DMS 273 treated with DMSO at 0.1 percent for 48 hours (cell line): ENCODE data around the gene SH3BP5.
"Not testable (repeated sequence)": the region's sequence is repeated elsewhere in the genome, so short reads cannot be mapped to it uniquely, and the experiment has no call there.

Experiments used
- DNase-seq: peaks from one replicate; lab custom pipeline; 2025; lab: John Stamatoyannopoulos, UW

SH3BP5 gene, protein sequence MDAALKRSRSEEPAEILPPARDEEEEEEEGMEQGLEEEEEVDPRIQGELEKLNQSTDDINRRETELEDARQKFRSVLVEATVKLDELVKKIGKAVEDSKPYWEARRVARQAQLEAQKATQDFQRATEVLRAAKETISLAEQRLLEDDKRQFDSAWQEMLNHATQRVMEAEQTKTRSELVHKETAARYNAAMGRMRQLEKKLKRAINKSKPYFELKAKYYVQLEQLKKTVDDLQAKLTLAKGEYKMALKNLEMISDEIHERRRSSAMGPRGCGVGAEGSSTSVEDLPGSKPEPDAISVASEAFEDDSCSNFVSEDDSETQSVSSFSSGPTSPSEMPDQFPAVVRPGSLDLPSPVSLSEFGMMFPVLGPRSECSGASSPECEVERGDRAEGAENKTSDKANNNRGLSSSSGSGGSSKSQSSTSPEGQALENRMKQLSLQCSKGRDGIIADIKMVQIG

DNA sequence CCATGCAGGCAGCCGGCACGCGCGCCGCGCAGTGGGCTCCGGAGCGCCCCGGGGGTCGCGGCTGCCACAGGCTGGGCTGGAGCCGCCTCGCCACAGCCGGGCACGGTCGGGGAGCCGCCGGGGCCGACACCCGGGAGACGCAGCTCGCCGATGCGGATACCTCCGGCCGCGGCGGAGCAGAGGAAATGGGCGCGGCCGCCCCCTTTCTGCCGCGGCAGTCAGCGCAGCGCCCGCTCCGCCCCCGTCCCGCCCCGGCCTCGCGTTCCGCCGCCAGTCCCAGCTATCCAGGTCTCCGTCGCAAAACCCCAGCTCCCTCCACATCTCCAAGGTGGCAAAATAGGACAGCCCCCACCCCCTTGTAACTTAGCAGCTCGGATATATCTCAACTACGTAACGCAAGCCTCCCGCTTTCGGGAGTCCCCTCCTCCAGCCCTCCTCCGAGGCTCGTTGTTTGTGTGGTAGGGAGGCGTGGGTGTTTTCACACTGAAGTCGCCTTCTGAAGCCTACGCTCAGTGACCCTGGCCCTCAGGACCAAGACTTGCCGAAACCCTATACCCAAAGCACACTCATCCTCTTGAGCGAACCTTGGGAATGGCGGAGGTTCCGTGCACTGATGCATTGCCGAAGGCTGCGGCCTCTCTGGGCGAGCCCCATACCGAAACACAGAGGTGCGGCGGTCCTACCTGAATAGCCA, at the start of gene SH3BP5:
Gene SH3BP5 (minus strand): TSS at position 182 of the 694 bp plus-strand sequence. CDS start 178 bp downstream, at position 4.
- DNase-seq = peak; percentile 19

DNA sequence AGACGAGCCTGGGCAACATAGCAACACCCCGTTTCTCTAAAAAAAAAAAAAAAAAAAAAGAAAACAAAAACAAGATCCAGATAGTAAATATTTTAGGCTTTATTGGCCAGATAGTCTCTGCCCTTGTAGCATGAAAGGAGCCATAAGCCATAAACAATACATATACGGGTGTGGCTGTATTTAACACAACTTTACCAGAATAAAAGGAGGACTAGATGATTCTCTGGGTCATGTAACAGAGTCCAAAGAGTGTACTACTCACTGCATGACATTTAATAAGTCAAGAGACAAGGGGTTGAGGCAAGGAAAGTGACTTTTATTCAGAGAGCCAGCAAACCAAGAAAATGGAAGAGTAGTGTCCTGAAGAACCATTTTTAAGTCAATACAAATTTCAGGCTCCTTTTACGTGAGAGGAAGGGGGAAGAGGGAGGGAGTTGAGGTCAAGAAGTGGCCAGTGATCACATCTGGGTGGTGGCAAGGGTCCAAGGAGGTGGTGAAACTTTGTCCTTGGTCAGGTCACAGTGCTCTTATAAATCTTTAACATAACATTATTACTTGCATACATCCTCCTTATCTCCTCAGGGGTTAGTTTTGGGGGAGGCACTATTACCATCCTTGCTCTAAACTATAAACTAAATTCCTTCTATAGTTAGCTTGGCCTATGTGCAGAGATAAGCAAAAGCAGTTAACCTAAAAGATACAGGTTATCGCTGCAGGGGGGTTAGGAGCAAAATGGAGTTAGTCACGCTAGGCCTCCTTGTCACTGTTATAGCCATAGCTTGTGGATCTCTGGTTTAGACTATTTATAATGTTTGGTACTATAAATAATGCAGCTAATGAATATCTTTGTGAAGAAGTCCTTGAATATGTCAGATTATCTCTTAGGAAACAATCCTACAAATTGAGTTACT, 48.8 kb upstream of the SH3BP5 start:
- DNase-seq = no peak

DNA sequence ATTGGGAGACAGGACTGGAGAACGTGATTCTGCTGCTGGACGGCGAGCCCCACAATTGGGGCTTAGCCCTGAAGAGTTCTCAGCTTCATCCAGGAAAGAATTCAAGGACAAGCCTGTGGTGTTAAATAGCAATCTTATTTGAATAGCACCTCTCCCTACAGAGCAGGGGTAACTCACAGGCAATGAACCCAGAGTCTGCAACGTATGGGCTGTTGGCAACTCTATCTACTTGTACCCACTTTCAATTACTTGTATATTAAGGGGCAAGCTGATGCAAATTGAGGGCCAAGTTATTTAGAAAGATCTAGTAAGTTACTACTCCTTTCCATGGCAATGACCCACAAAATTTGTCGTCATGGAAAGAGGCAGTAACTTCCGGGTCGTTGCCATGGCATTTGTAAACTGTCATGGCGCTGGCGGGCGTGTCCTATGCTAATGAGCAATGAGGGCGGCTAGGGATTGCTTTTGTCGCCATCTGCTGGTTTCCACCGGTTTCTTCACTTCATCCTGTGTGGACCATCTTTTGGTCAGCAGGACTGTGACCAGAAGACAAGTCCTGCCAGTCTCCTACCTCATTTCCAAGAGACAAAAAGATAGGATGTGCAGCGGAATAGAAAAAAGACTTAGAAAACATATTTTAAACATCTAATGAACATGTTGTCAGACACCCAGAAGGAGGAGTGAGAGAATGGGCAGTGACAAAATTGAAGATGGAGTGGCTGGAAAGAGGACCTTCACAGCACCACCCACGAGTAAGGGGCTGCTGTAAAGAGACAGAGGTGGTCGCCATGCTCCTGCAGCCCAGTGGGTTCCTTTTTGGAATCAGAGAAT, 45.8 kb upstream of the SH3BP5 start:
- peak; percentile 29 for DNase-seq

DNA sequence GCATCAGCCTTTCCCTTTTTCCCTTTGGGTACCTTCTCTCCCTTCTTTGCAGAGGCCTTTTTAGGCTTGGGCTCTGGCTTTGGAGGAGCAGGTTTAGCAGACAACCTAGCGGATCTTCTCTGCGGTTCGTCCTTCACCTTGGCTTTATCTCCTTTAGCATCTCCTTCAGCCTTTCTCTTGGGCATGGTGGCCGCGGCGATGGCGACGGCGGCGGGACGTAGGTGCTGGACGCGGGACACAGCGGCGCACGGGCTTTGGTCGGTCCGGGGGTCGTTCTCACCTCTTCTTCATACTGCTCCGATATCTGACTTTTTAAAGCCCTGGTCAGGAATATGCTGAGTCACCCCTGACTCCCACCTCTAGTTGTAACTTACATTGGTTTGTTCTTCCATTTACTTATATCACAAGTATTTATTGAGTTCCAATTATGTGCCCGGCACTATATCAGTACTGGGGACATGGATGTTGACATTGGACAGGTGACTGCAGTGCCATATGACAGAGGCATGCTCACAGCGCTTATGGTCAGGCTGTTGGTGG, 43.1 kb upstream of the SH3BP5 start:
- no peak for DNase-seq

DNA sequence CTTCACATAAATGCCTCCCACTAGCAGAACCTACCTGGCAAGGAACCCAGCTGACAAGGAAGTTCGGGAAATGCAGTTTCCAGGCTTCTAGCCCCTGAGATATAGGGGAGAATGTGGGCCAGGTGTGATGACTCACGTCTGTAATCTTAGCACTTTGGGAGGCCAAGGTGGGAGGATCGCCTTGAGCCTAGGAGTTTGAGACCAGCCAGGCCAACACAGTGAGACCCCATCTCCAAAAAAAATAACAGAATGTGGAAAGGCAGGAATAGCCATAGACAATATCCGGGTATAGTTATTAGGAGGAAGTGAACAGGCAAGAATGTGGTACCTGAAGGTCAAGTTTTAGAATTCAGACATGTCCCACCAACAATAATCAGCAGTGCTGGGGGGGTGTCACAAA, 40.5 kb upstream of the SH3BP5 start:
- no peak for DNase-seq

DNA sequence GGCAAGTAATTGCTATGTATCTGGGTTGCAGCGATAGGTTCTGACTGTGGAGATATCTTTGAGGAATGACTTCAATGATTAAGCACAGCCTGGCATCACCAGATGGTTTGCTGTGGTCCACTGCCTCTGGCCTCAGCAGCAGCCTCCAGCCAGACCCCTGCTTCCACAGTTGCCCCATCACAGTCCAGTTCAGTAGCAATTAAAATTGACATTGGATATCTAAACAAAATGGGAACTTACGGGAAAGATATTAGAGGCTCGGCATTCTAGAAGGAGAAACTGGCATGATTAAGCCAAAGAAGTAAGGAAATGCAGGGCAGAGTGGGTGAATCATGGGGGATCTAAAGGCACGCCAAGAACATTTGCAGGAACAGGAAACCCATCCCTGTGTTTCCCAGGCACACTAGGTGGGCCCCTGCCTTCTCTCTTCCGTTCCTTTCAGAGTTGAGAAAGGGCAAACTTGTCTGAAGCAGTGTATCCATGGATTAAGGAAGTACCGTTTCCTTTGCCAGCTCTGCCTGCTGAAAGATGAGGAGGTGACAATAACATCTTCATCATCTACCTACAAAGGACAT, 36.3 kb upstream of the SH3BP5 start:
- peak; percentile 33 for DNase-seq

DNA sequence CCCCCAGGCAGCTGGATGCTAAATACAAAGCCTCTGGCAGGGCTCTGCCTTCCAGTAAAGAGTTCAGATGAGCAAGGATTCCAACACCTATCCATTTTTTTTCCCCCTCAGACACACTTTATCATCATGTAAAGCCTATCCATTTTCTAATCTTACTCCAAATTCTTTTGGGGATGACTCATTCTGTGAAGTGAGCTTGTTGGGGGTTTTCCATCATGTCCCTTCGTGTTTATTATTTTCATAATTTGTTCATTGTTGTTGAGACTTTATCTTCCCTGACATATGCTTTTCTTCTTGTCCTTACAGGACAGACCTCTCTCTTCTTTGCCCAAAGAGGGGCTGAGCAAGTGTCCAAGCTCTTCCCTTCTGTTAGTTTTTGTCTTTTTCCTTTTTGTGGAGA, 34.7 kb upstream of the SH3BP5 start:
- DNase-seq = no peak

DNA sequence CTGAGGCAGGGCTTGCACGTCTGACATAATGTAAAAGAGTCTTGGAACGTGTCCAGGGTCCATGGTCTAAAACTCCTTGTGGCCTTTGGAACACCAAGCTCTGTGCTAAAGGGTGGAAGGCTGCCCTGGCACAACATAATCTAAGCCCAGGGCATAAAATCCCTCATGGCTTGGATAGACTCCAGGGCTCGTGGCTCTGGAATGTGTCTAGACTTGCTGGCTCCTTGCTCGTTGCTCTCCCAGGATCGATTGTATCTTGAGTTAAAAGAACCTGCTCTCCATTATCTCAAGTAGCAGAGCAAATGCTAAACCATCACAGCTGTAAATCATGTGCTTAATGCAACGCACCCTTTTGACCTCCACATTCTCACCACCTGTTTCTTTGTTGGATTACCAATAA, 31.7 kb upstream of the SH3BP5 start:
- peak; percentile 7 for DNase-seq

DNA sequence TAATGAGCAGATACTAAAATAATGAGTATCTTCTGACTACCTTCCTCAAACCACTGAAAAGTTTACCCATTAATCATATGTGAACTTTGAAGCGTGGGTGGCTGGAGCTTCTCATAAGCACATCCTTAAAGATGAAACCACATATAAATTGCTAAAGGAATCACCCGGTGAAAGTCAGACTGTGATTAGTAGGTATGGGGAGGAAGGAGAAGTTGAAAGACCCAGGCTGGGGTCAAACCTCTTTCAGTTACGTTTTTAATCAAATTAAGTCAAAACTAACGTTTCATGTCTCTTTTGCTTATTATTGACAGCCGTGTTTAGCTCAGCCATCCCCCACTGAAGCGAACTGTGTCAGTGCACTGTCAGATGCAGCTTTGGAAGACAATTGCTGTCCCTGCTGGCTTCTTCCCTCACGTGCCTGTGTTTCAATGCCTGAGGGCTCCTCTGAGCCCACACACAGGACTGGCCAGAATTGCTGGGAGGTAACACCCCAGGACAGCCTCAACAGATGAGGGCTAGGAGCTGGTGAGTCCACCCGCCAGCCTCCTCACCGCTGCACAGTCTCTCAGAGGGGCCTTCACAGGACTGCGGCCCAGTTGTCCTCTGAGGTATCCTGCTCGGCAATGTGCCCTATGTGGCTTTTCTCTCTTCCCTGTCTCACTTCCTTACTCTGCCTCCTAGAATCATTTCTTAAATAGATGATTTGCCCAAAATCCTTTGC, 29.3 kb upstream of the SH3BP5 start:
- no peak for DNase-seq

DNA sequence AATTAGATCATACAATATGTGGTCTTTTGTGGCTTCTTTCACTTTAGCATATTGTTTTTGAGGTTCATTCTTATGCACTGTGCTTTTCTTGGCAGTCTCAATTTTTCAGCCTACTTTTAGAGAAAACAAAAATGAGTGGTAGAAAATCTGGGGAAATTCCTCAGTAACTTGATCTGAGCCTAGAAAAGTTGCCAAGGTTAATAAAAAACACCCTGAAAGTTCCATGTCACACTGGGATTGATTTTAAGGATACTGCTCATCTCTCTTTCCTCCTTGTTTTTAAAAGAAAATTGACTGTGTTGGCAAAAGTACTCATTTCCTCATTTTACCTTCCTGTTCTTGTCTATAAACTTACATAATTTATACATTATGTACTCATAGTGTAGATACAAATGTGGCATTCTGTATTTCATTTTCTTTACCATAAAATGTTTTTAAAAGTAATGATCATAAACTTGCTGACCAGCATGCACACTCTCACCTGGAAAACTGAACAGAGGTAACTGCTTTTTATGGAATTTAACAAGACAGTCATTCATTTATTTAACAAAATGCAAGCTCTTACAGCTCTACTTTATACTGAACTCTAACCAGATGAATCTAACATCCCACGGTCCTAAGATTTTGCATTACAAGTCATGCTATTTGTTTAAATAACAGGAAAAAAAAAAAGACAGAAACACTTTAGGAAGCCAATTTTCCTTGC, 28.6 kb upstream of the SH3BP5 start:
- no peak for DNase-seq

DNA sequence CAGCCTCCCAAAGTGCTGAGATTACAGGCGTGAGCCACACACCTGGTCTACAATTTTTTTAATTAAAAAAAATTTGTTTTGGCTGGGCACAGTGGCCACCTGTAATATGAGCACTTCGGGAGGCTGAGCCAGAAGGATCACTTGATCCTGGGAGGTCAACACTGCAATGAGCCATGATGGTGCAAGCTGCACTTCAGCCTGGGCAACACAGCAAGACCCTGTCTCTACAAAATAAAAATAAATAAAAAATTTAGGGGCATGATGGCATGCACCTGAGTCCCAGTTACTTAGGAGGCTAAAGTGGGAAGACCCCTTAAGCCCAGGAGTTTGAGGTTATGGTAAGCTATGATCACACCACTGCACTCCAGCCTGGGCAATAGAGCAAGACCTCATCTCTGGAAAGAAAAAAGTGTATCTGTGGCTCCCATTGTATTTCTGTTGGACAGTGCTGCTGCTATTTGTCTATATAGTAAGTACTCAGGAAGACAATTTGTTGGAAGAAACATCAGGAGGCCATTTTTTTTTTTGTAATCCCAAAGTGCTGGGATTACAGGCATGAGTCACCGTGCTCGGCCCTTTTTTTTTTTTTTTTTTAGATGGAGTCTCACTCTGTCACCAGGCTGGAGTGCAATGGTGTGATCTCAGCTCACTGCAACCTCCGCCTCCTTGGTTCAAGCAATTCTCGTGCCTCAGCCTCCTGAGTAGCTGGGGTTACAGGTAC, 27.5 kb upstream of the SH3BP5 start:
- DNase-seq = no peak

DNA sequence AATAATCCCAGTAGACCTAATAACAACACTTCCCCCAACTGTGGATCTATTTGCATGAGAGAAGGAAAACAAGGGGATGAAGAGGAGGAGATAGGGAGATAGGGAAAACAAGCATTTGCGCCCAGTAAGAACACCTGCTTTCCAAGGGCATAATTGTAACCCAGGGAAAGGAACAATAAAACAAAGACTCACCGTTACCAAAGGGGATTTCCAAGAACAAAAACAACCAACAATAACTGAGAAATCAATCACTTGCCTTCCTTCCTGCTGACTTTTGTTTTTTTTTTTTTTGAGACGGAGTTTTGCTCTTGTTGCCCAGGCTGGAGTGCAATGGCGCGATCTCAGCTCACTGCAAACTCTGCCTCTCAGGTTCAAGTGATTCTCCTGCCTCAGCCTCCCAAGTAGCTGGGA, 24.3 kb upstream of the SH3BP5 start:
- DNase-seq = not testable (repeated sequence)

DNA sequence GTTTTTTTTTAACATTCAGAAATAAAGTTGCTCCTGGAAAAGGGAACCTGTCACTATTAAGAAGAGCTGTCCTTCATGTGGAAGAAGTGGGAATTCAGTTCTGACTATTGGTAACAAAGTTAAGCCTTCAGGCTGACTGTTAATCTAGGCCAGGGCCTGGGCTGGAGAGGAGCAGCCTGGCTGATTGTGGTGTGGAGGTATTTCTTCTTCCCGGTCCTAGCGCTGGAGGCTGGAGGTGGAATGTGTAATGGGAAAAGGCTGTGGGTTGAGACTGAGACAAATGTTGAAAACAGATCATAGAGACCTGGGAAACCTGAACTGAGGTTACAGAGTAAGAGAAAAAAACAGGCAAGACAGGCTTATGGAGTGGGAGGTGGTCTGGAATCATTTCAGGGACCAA, 23.8 kb upstream of the SH3BP5 start:
- DNase-seq = no peak

DNA sequence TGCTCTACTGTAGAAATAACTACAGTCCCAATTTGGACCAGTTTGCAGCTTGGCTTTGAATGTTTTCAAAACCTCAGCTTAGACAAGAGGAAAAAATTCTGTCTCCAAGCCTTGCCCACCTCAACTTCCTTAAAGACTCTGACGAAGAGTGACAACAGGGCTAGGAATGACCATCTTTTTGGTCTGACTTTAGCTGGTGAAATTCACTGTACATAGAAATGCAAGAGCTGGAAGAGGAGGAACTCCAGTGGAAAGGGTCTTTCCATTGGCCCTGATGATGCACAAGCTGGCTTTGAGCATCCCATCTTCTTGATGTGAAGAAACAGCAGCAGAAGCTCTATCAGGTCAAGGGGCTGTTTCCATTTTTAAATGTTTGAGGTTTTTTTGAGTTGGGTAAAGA, 22.7 kb upstream of the SH3BP5 start:
- no peak for DNase-seq

DNA sequence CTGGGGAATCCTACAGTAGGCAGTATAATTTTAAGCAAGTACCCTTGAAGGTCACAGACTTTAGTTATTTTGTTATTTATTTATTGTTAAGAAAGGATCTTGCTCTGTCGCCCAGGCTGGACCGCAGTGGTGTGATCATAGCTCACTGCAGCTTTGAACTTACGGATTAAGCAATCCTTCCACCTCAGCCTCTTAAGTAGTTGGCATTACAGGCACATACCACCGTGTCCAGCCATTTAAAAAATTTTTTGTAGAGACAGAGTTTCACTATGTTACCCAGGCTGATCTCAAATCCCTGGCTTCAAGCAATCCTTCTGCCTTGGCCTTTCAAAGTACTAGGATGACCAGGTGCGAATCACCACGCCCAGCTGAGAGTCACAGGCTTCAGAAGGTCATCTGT, 22.1 kb upstream of the SH3BP5 start:
- no peak for DNase-seq

DNA sequence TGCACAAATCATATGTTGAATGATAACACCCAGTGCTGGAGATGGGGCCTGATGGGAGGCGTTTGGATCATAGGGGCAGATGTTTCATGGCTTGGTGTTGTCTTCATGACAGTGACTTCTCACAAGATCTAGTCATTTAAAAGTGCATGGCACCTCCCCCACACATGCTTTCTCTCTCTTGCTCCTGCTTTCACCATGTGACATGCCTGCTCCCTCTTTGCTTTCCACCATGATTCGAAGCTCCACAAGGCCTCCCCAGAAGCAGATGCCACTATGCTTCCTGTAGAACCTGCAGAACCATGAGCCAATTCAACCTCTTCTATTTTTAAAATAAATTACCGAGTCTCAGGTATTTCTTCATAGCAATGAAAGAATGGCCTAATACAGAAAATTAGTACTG, 17.8 kb upstream of the SH3BP5 start:
- DNase-seq = no peak

DNA sequence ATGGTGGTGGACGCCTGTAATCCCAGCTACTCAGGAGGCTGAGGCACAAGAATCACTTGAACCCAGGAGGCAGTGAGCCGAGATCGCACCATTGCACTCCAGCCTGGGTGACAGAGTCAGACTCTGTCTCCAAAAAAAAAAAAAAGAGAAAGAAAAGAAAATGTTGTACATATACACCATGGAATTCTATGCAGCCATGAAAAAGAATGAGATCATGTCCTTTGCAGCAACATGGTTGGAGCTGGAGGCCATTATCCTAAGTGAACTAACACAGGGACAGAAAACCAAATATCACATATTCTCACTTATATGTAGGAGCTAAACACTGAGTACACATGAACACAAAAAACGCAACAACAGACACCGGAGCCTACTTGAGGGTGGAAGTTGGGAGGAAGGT, 17.1 kb upstream of the SH3BP5 start:
- not testable (repeated sequence) for DNase-seq

DNA sequence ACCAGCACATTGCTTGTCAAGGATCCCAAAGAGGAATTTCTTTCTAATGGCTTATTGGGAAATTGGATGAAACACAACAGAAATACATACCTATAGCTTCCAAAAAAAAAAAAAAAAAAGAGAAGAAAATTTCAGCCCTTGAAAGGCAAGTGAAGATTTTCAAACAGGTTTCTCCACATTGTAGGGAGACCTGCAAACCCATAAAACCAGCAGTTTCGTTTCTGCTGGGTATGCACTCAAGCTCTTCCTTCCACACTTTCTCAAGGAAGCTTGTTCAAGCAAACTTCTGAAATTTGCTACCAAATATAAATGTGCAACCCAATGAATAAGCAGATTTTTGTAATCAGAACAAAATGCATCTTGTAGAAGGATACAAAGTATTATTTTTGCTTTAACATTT, 15.9 kb upstream of the SH3BP5 start:
- DNase-seq = no peak

DNA sequence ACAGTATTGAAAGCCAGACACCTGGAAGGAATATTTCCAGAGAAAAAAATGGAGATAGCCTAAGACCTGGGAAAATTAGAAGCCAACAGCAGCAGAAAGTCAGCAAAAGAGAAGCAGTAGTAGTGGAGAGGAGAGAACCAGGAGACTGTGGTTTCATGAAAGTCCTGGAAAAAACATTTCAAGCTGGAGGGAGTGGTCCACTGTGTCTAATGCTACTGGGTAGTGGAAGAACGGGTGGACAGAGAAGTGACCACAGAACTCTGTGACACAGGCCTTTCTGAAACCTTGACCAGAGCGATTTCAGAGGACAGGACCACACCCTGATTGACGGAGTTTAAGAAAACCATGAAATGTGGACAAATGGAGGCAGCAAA, 15.3 kb upstream of the SH3BP5 start:
- DNase-seq = no peak
